Fibroblast of lung (primary cell): ENCODE data around the gene FRS2. TPM values are rescaled to one million over a fixed set of nuclear protein-coding genes. Genes with fewer than 3 reads are reported as not detected.

ENCODE experiments used
- DNase-seq, 2 donors: peaks; one replicate each; pipeline versions ENCODE4 v3.0.0 to v3.0.0-alpha.2; 2010; ENCODE audit warnings: low read depth in 2 of 2
- H2AFZ ChIP-seq: 2 replicates; pipeline ENCODE4 v1.5.1; 2012; ENCODE audit warnings: low read length, control low read depth, inconsistent platforms
- H3K27ac ChIP-seq: 2 replicates; pipeline ENCODE4 v1.5.1; 2011; ENCODE audit warnings: low read length, control low read depth; ENCODE audit not compliant: insufficient read depth
- H3K27me3 ChIP-seq: 2 replicates; pipeline ENCODE4 v1.5.1; 2011; ENCODE audit warnings: mild to moderate bottlenecking, low read length; ENCODE audit not compliant: control insufficient read depth, insufficient read depth
- H3K36me3 ChIP-seq: 2 replicates; pipeline ENCODE4 v1.5.1; 2011; ENCODE audit warnings: low read length; ENCODE audit not compliant: control insufficient read depth, insufficient read depth
- H3K4me1 ChIP-seq: 2 replicates; pipeline ENCODE4 v1.5.1; 2011; ENCODE audit warnings: low read length; ENCODE audit not compliant: control insufficient read depth, insufficient read depth; ENCODE audit errors: extremely low read depth
- H3K4me2 ChIP-seq: 2 replicates; pipeline ENCODE4 v1.5.1; 2011; ENCODE audit warnings: low read length, control low read depth; ENCODE audit not compliant: insufficient read depth; ENCODE audit errors: extremely low read depth
- H3K4me3 ChIP-seq, 4 experiments: fragments of 200-600 bp in 1 of 4; sonication (generic) in 1 of 4; replicated peaks in 1 of 4; 2 replicates each; pipeline ENCODE4 v1.5.1; 2011 to 2016; ENCODE audit warnings: low read length in 4 of 4, low read depth in 3 of 4, mild to moderate bottlenecking in 3 of 4, control low read depth in 2 of 4, inconsistent platforms in 1 of 4, mixed read lengths in 1 of 4; ENCODE audit not compliant: insufficient read depth in 1 of 4; ENCODE audit errors: control extremely low read depth in 1 of 4
- H3K79me2 ChIP-seq: 2 replicates; pipeline ENCODE4 v1.5.1; 2012; ENCODE audit warnings: mild to moderate bottlenecking, low read length, inconsistent platforms; ENCODE audit not compliant: control insufficient read depth, insufficient read depth
- H3K9ac ChIP-seq: 2 replicates; pipeline ENCODE4 v1.5.1; 2011; ENCODE audit warnings: mild to moderate bottlenecking, low read length, control low read depth; ENCODE audit not compliant: insufficient read depth
- H3K9me3 ChIP-seq: 2 replicates; pipeline ENCODE4 v1.5.1; 2012; ENCODE audit warnings: low read depth, low read length; ENCODE audit not compliant: control insufficient read depth, insufficient read depth
- H4K20me1 ChIP-seq: 2 replicates; pipeline ENCODE4 v1.5.1; 2011; ENCODE audit warnings: low read length; ENCODE audit not compliant: control insufficient read depth, insufficient read depth; ENCODE audit errors: extremely low read depth
- EZH2 ChIP-seq: IDR thresholded peaks from 2 replicates; pipeline ENCODE4 v1.5.1; 2012; ENCODE audit warnings: low read length, control low read depth, mild to moderate bottlenecking; ENCODE audit errors: missing control alignments
- polyA plus RNA-seq, 2 donors: library from polyadenylated mRNA; depleted of rRNA in 1 of 2; stranded (reverse) in 1 of 2; unstranded in 1 of 2; fragments of >200 nt; gene quantifications; 2 replicates each; pipeline ENCODE4 v1.2.1, GENCODE V29; 2011 to 2012; ENCODE audit warnings: missing spikeins in 1 of 2
- total RNA-seq: library from RNA; depleted of rRNA; stranded (reverse); fragments of >200 nt; gene quantifications from 2 replicates; pipeline ENCODE4 v1.2.1, GENCODE V29; 2014
- TF ChIP-seq, protein P1 (sequence below), 2 donors: IDR thresholded peaks in 1 of 2; conservative IDR thresholded peaks in 1 of 2; 1 replicate in 1 of 2; 2 replicates in 1 of 2; pipeline ENCODE4 v1.5.1; 2011 to 2012; ENCODE audit warnings: low read length in 2 of 2, control low read depth in 1 of 2, inconsistent platforms in 1 of 2, low read depth in 1 of 2, mild to moderate bottlenecking in 1 of 2

The FRS2 gene
- total and polyA plus RNA-seq, 2 donors (not counting 1 experiment from before 2014, with no cell fraction given) = 37.1 to 45.9 TPM

DNA sequence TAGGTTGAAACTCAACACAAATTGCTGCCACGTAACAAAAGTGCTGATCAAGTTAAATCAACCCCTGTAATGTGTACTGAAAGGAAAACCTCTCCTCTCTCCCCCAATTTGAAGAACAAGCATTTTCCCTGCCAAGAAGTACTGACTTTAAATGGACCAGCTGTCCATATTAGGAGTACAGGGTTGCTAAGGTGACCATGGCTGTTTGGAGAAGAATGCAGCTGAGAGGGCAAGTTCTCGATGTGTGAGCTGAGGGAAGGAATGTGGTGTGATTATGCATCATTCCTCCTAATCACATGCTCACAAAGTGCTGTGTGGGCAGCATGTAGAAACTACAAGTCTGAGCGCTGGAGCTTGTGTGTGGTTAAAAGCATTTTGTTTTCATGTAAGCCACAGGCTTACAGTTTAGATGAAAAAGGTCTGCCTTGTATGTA is 64.2 kb downstream of the FRS2 start:
- DNase-seq = peak; percentile 100
- no peaks in the 10 kb centered on the region for H3K9me3 ChIP-seq
- H3K4me3 ChIP-seq = peak overlapping the region in 3 of 4 experiments; percentile 13 to 32 (median 20)
- no peaks in the 10 kb centered on the region for H4K20me1 ChIP-seq
- H2AFZ ChIP-seq = no peak overlapping the region
- H3K27me3 ChIP-seq = no peaks in the 10 kb centered on the region
- peaks cover 37% of the 10 kb centered on the region for H3K79me2 ChIP-seq
- H3K9ac ChIP-seq = peak overlapping the region; percentile 65
- peaks cover 10% of the 10 kb centered on the region for H3K4me1 ChIP-seq
- TF ChIP-seq, protein P1, sequence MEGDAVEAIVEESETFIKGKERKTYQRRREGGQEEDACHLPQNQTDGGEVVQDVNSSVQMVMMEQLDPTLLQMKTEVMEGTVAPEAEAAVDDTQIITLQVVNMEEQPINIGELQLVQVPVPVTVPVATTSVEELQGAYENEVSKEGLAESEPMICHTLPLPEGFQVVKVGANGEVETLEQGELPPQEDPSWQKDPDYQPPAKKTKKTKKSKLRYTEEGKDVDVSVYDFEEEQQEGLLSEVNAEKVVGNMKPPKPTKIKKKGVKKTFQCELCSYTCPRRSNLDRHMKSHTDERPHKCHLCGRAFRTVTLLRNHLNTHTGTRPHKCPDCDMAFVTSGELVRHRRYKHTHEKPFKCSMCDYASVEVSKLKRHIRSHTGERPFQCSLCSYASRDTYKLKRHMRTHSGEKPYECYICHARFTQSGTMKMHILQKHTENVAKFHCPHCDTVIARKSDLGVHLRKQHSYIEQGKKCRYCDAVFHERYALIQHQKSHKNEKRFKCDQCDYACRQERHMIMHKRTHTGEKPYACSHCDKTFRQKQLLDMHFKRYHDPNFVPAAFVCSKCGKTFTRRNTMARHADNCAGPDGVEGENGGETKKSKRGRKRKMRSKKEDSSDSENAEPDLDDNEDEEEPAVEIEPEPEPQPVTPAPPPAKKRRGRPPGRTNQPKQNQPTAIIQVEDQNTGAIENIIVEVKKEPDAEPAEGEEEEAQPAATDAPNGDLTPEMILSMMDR (conservative IDR thresholded peaks at IDR 0.05 in 1 of 2, IDR thresholded peaks at IDR 0.05 in 1 of 2; ENCODE audit: low read depth in 1 of 2, low read length in 2 of 2) = no peak
- no peak for TF ChIP-seq EZH2
- H3K4me2 ChIP-seq = peak overlapping the region; percentile 90
- H3K36me3 ChIP-seq = no peaks in the 10 kb centered on the region
- H3K27ac ChIP-seq = peak overlapping the region; percentile 97

DNA sequence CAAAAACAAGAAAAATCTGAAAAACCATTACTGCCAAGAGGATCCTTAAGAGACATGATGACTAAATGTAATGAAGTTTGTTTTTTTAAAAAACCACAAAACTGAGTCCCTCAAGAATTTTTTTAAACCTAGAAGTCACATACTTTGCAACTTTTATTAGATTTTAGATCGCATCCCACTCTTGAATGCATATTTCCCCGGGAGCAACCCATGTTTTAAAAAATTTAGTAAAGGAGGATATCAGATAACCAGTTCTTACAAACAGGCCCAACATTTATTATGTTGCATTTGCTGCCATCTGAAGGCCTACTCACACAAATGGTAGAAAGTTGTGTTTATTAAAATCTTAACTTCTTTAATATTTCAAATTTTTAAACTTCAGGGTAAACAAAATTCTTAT is 70.8 kb downstream of the FRS2 start:
- Histone ChIP-seq H3K9ac (no peak overlapping the region), H3K27ac (no peak overlapping the region), H3K36me3 (no peaks in the 10 kb centered on the region), H3K4me2 (peak overlapping the region; percentile 8), H2AFZ (no peak overlapping the region), H3K27me3 (no peaks in the 10 kb centered on the region), H3K4me3 (no peak overlapping the region), H3K79me2 (peaks cover 19% of the 10 kb centered on the region), H3K9me3 (no peaks in the 10 kb centered on the region), H3K4me1 (peaks cover 7% of the 10 kb centered on the region), H4K20me1 (no peaks in the 10 kb centered on the region)
- peak; percentile 71 to 76 for DNase-seq
- TF ChIP-seq EZH2 = no peak
- TF ChIP-seq, protein P1 (conservative IDR thresholded peaks at IDR 0.05 in 1 of 2, IDR thresholded peaks at IDR 0.05 in 1 of 2; ENCODE audit: low read depth in 1 of 2, low read length in 2 of 2) = peak in 1 of 2 donors; percentile 16

DNA sequence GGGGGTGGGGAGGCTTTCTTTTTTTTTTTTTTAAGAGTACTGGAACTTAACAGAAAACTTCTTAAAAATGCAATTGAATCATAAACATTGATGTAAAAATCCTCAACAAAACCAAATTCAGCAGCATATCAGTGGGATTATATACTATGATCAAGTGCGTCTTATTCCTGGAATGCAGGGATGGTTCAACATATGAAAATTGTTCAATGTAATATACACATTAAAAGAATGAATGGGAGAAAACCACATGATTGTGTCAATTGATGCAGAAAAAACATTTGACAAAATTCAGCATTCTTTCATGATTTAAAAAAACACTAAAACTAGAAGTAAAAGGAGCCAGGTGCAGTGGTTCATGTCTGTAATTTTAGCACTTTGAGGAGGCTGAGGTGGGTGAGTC is 73.9 kb downstream of the FRS2 start:
- Histone ChIP-seq H3K4me1 (peaks cover 7% of the 10 kb centered on the region), H3K4me2 (no peak overlapping the region), H3K4me3 (no peak overlapping the region), H3K36me3 (no peaks in the 10 kb centered on the region), H3K79me2 (peaks cover 2% of the 10 kb centered on the region), H4K20me1 (no peaks in the 10 kb centered on the region), H3K27me3 (no peaks in the 10 kb centered on the region), H2AFZ (no peak overlapping the region), H3K9me3 (no peaks in the 10 kb centered on the region), H3K27ac (no peak overlapping the region), H3K9ac (no peak overlapping the region)
- TF ChIP-seq, protein P1 (conservative IDR thresholded peaks at IDR 0.05 in 1 of 2, IDR thresholded peaks at IDR 0.05 in 1 of 2; ENCODE audit: low read depth in 1 of 2, low read length in 2 of 2) = no peak
- TF ChIP-seq EZH2 = no peak
- no peak for DNase-seq
